Uterus (tissue), 2 donors: ENCODE results near the gene ZNF574.

ENCODE experiments used
- CTCF ChIP-seq, 4 experiments: fragments of 200-600 bp in 2 of 4; fragments of 450-650 bp in 2 of 4; sonication (generic) in 2 of 4; IDR thresholded peaks; one replicate each; pipeline ENCODE4 v1.5.1; 2016 to 2019; ENCODE audit warnings: antibody characterized with exemption in 4 of 4, mild to moderate bottlenecking in 2 of 4, moderate library complexity in 1 of 4
- POLR2A ChIP-seq, 2 donors: fragments of 450-650 bp; IDR thresholded peaks; one replicate each; pipeline ENCODE4 v1.6.1; 2016; ENCODE audit warnings: antibody characterized with exemption in 2 of 2, mild to moderate bottlenecking in 1 of 2, moderate library complexity in 1 of 2

GRCh38 chr19:42079276-42079669 lies 3.3 kb downstream of the ZNF574 start:
- TF ChIP-seq CTCF (IDR thresholded peaks at IDR 0.05) (no peak), POLR2A (IDR thresholded peaks at IDR 0.05) (no peak)
